ENCODE measurements around the gene PISD.

DNA sequence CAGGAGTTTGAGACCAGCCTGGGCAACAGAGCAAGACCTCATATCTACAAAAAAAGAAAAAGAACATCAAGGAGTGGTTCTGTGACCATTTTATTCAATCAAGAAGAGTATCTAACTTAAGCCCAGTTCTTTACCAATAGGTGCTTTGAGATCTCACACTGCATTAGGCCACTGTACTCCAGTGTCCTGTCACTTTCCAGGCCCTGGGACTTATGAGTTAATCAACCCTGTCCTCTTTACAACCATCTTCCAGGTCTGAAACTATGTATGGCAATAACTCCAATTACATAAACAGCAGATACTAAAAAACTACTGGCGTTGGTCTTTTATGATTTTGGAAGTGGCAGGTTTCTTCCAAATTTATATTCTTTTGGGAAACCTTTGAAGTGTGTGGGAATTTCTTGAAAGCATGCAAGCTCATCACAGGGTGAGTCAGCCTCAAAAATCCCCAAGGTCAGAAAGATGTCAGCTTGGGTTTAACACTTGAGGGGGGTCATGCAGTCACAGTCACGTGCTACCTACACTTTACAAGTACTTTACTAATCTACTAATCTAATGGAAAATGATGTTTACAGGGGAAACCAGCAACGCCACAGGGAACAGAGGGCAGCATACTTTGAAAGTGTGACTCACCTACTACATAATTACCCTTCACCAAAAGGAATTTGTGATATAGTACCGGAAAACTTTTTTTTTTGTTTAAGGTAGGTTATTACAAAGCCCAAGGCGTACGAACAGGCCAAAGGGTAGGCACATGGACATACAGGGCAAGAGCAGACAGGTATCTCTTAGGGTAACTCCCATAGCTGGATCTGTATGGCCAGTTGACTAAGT lies 15.6 kb downstream of the PISD start:
- TF ChIP-seq SRF (IDR thresholded peaks at IDR 0.05; ENCODE audit: low read depth, low read length), result no peak
- TF ChIP-seq EP300 (IDR thresholded peaks at IDR 0.05; ENCODE audit: borderline replicate concordance in 1 of 2, low read depth in 2 of 2, low read length in 2 of 2), result no peak
- TF ChIP-seq, protein P1, sequence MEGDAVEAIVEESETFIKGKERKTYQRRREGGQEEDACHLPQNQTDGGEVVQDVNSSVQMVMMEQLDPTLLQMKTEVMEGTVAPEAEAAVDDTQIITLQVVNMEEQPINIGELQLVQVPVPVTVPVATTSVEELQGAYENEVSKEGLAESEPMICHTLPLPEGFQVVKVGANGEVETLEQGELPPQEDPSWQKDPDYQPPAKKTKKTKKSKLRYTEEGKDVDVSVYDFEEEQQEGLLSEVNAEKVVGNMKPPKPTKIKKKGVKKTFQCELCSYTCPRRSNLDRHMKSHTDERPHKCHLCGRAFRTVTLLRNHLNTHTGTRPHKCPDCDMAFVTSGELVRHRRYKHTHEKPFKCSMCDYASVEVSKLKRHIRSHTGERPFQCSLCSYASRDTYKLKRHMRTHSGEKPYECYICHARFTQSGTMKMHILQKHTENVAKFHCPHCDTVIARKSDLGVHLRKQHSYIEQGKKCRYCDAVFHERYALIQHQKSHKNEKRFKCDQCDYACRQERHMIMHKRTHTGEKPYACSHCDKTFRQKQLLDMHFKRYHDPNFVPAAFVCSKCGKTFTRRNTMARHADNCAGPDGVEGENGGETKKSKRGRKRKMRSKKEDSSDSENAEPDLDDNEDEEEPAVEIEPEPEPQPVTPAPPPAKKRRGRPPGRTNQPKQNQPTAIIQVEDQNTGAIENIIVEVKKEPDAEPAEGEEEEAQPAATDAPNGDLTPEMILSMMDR (IDR thresholded peaks at IDR 0.05; ENCODE audit: control extremely low read depth in 1 of 3, insufficient read depth in 1 of 3, low read depth in 1 of 3, low read length in 3 of 3), result no peak
- TF ChIP-seq SIN3A (conservative IDR thresholded peaks at IDR 0.05 in 1 of 2, IDR thresholded peaks at IDR 0.05 in 1 of 2; ENCODE audit: low read depth in 1 of 2, low read length in 2 of 2), result no peak

All from H1 (cell line).